Uterus (tissue), 2 donors: Measurements from ENCODE around the gene PNLDC1.
"Not testable (repeated sequence)": the region's sequence is repeated elsewhere in the genome, so short reads cannot be mapped to it uniquely, and the experiment has no call there.

Experiments
- POLR2A ChIP-seq, 2 donors: fragments of 450-650 bp; IDR thresholded peaks; one replicate each; pipeline ENCODE4 v1.6.1; 2016; ENCODE audit warnings: antibody characterized with exemption in 2 of 2, mild to moderate bottlenecking in 1 of 2, moderate library complexity in 1 of 2
- TF ChIP-seq, protein P1 (sequence below), 4 experiments: fragments of 200-600 bp in 2 of 4; fragments of 450-650 bp in 2 of 4; sonication (generic) in 2 of 4; IDR thresholded peaks; one replicate each; pipeline ENCODE4 v1.5.1; 2016 to 2019; ENCODE audit warnings: antibody characterized with exemption in 4 of 4, mild to moderate bottlenecking in 2 of 4, moderate library complexity in 1 of 4

DNA sequence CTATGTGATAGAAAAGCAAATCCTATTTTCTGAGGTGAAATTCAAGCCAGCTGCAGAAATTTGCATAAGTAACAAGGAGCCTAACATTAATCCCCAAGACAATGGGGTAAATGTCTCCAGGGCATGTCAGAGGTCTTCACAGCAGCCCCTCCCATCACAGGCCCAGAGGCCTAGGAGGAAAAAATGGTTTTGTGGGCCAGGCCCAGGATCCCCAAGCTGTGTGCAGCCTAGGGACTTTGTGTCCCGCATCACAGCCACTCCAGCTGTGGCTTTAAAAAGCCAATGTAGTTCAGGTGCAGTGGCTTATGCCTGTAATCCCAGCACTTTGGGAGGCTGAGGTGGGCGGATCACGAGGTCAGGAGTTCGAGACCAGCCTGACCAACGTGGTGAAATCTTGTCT is 48.5 kb downstream of the PNLDC1 start:
- TF ChIP-seq, protein P1, sequence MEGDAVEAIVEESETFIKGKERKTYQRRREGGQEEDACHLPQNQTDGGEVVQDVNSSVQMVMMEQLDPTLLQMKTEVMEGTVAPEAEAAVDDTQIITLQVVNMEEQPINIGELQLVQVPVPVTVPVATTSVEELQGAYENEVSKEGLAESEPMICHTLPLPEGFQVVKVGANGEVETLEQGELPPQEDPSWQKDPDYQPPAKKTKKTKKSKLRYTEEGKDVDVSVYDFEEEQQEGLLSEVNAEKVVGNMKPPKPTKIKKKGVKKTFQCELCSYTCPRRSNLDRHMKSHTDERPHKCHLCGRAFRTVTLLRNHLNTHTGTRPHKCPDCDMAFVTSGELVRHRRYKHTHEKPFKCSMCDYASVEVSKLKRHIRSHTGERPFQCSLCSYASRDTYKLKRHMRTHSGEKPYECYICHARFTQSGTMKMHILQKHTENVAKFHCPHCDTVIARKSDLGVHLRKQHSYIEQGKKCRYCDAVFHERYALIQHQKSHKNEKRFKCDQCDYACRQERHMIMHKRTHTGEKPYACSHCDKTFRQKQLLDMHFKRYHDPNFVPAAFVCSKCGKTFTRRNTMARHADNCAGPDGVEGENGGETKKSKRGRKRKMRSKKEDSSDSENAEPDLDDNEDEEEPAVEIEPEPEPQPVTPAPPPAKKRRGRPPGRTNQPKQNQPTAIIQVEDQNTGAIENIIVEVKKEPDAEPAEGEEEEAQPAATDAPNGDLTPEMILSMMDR (IDR thresholded peaks at IDR 0.05), result not testable (repeated sequence)
- TF ChIP-seq POLR2A (IDR thresholded peaks at IDR 0.05), result not testable (repeated sequence)
